ENCODE measurements around the gene S100A9.

DNA sequence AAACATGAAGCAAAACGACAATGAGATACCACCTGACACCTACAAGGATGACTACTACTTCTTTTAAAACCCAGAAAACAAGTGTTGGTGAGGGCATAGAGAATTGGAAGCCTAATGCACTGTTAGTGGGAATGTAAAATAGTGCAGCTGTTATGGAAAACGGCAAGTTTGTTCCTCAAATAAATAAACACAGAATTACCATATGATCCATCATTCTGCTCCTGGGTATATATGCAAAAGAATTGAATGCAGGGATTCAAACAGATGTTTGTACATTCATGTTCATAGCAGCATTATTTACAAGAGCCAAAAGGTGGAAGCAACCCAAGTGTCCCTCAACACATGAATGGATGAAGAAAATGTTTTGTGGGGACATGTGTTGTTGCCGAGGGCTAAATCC lies 34.6 kb downstream of the S100A9 start:
- TF ChIP-seq, protein P1, sequence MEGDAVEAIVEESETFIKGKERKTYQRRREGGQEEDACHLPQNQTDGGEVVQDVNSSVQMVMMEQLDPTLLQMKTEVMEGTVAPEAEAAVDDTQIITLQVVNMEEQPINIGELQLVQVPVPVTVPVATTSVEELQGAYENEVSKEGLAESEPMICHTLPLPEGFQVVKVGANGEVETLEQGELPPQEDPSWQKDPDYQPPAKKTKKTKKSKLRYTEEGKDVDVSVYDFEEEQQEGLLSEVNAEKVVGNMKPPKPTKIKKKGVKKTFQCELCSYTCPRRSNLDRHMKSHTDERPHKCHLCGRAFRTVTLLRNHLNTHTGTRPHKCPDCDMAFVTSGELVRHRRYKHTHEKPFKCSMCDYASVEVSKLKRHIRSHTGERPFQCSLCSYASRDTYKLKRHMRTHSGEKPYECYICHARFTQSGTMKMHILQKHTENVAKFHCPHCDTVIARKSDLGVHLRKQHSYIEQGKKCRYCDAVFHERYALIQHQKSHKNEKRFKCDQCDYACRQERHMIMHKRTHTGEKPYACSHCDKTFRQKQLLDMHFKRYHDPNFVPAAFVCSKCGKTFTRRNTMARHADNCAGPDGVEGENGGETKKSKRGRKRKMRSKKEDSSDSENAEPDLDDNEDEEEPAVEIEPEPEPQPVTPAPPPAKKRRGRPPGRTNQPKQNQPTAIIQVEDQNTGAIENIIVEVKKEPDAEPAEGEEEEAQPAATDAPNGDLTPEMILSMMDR (IDR thresholded peaks at IDR 0.05), result no peak
- no peak for TF ChIP-seq FOXJ3 (CRISPR knock-in tag; IDR thresholded peaks at IDR 0.05; ENCODE audit: borderline replicate concordance)
- TF ChIP-seq SP1 (CRISPR knock-in tag; conservative IDR thresholded peaks at IDR 0.05), result no peak
- TF ChIP-seq ZNF396 (CRISPR knock-in tag; IDR thresholded peaks at IDR 0.05; ENCODE audit: borderline replicate concordance), result no peak
- TF ChIP-seq, protein P2, sequence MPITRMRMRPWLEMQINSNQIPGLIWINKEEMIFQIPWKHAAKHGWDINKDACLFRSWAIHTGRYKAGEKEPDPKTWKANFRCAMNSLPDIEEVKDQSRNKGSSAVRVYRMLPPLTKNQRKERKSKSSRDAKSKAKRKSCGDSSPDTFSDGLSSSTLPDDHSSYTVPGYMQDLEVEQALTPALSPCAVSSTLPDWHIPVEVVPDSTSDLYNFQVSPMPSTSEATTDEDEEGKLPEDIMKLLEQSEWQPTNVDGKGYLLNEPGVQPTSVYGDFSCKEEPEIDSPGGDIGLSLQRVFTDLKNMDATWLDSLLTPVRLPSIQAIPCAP (CRISPR knock-in tag; IDR thresholded peaks at IDR 0.05), result no peak
- TF ChIP-seq NR2C2 (CRISPR knock-in tag; IDR thresholded peaks at IDR 0.05), result no peak
- TF ChIP-seq GABPB1 (CRISPR knock-in tag; IDR thresholded peaks at IDR 0.05), result no peak
- TF ChIP-seq, protein P3, sequence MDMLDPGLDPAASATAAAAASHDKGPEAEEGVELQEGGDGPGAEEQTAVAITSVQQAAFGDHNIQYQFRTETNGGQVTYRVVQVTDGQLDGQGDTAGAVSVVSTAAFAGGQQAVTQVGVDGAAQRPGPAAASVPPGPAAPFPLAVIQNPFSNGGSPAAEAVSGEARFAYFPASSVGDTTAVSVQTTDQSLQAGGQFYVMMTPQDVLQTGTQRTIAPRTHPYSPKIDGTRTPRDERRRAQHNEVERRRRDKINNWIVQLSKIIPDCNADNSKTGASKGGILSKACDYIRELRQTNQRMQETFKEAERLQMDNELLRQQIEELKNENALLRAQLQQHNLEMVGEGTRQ (CRISPR knock-in tag; IDR thresholded peaks at IDR 0.05), result no peak
- TF ChIP-seq NR1H2 (CRISPR knock-in tag; IDR thresholded peaks at IDR 0.05), result no peak
